HEK293 (cell line): Measurements from ENCODE around the gene BCL11A.

Source experiments
- CTCF ChIA-PET: fragments of 350-600 bp; formaldehyde crosslinking; extraction: SDS; loops from one replicate; lab custom pipeline; 2021; ENCODE audit warnings: antibody characterized with exemption; lab: Yijun Ruan, JAX
- POLR2A ChIA-PET: fragments of 300-600 bp; formaldehyde crosslinking; extraction: SDS; loops from one replicate; lab custom pipeline; 2020; ENCODE audit warnings: antibody characterized with exemption, inconsistent platforms; lab: Yijun Ruan, JAX
- H3K27ac ChIP-seq: fragments of 200-500 bp; sonication (Bioruptor generic); 2 replicates; pipeline ENCODE4 v1.5.1; 2014; ENCODE audit warnings: low read depth, low read length, control low read depth, inconsistent platforms; ENCODE audit errors: extremely low read depth
- H3K36me3 ChIP-seq, 2 experiments: fragments of 200-500 bp in 1 of 2; sonication (Bioruptor generic) in 1 of 2; 1 replicate in 1 of 2; 2 replicates in 1 of 2; pipeline ENCODE4 v1.5.1; 2014 to 2017; ENCODE audit warnings: inconsistent platforms in 2 of 2, low read length in 2 of 2; ENCODE audit not compliant: control insufficient read depth in 2 of 2, insufficient read depth in 1 of 2
- H3K4me1 ChIP-seq: fragments of 200-500 bp; sonication (Bioruptor generic); 2 replicates; pipeline ENCODE4 v1.5.1; 2014; ENCODE audit warnings: mild to moderate bottlenecking, low read length, inconsistent platforms; ENCODE audit not compliant: control insufficient read depth, insufficient read depth
- H3K4me3 ChIP-seq: 2 replicates; pipeline ENCODE4 v1.5.1; 2011; ENCODE audit warnings: low read depth, mild to moderate bottlenecking, control low read depth, low read length, moderate library complexity
- H3K9me3 ChIP-seq: fragments of 200-500 bp; sonication (Bioruptor generic); 2 replicates; pipeline ENCODE4 v1.5.1; 2014; ENCODE audit warnings: low read depth, low read length, inconsistent platforms; ENCODE audit not compliant: control insufficient read depth, insufficient read depth
- GLI2 ChIP-seq: fragments of 450-650 bp; formaldehyde crosslinking; IDR thresholded peaks from 2 replicates; pipeline ENCODE4; 2017; ENCODE audit warnings: missing biosample characterization, missing genetic modification characterization, low read depth, borderline replicate concordance
- GLIS1 ChIP-seq: fragments of 450-650 bp; formaldehyde crosslinking; IDR thresholded peaks from 2 replicates; pipeline ENCODE4 v1.5.1; 2016; ENCODE audit warnings: missing biosample characterization, missing genetic modification characterization
- IKZF3 ChIP-seq: fragments of 450-650 bp; IDR thresholded peaks from 2 replicates; pipeline ENCODE4 v1.5.0; 2018; ENCODE audit warnings: missing biosample characterization, mild to moderate bottlenecking, missing genetic modification characterization, moderate library complexity
- KLF7 ChIP-seq: fragments of 450-650 bp; formaldehyde crosslinking; IDR thresholded peaks from 2 replicates; pipeline ENCODE4 v1.5.1; 2016; ENCODE audit warnings: missing biosample characterization, missing genetic modification characterization, borderline replicate concordance
- ZNF175 ChIP-seq: fragments of 450-650 bp; formaldehyde crosslinking; IDR thresholded peaks from 2 replicates; pipeline ENCODE4 v1.5.1; 2016; ENCODE audit warnings: missing biosample characterization, missing genetic modification characterization
- ZNF23 ChIP-seq: fragments of 450-650 bp; formaldehyde crosslinking; IDR thresholded peaks from 2 replicates; pipeline ENCODE4 v1.5.1; 2016; ENCODE audit warnings: missing biosample characterization, missing genetic modification characterization, borderline replicate concordance
- ZNF274 ChIP-seq, 2 experiments: fragments of 200-500 bp in 1 of 2; fragments of 450-650 bp in 1 of 2; sonication (Bioruptor generic) in 1 of 2; formaldehyde crosslinking in 1 of 2; IDR thresholded peaks; 2 replicates each; pipeline versions ENCODE4 v1.5.1 to v1.6.1; 2014 to 2016; ENCODE audit warnings: borderline replicate concordance in 1 of 2, inconsistent platforms in 1 of 2, low read length in 1 of 2, missing biosample characterization in 1 of 2, missing genetic modification characterization in 1 of 2
- ZNF335 ChIP-seq: fragments of 450-650 bp; formaldehyde crosslinking; conservative IDR thresholded peaks from 2 replicates; pipeline ENCODE4 v1.5.1; 2016; ENCODE audit warnings: missing biosample characterization, missing genetic modification characterization
- ZNF423 ChIP-seq: fragments of 450-650 bp; formaldehyde crosslinking; IDR thresholded peaks from 2 replicates; pipeline ENCODE4 v1.5.1; 2016; ENCODE audit warnings: missing biosample characterization, missing genetic modification characterization
- ZNF670 ChIP-seq: fragments of 450-650 bp; formaldehyde crosslinking; IDR thresholded peaks from 2 replicates; pipeline ENCODE4 v1.5.1; 2016; ENCODE audit warnings: missing biosample characterization, missing genetic modification characterization, low read depth
- TF ChIP-seq, protein P1 (sequence below): fragments of 450-650 bp; formaldehyde crosslinking; conservative IDR thresholded peaks from 2 replicates; pipeline ENCODE4 v1.5.1; 2016; ENCODE audit warnings: low read depth, missing biosample characterization, missing genetic modification characterization
- TF ChIP-seq, protein P2 (sequence below): fragments of 450-650 bp; formaldehyde crosslinking; conservative IDR thresholded peaks from 2 replicates; pipeline ENCODE4 v1.5.1; 2016; ENCODE audit warnings: low read depth, missing biosample characterization, missing genetic modification characterization
- TF ChIP-seq, protein P3 (sequence below): fragments of 450-650 bp; formaldehyde crosslinking; IDR thresholded peaks from 2 replicates; pipeline ENCODE4 v1.5.1; 2016; ENCODE audit warnings: missing biosample characterization, missing genetic modification characterization, borderline replicate concordance
- TF ChIP-seq, protein P4 (sequence below): fragments of 450-650 bp; formaldehyde crosslinking; IDR thresholded peaks from 2 replicates; pipeline ENCODE4 v1.5.1; 2016; ENCODE audit warnings: missing biosample characterization, missing genetic modification characterization
- TF ChIP-seq, protein P5 (sequence below): fragments of 450-650 bp; formaldehyde crosslinking; IDR thresholded peaks from 2 replicates; pipeline ENCODE4 v1.5.1; 2016; ENCODE audit warnings: missing biosample characterization, missing genetic modification characterization, borderline replicate concordance
- TF ChIP-seq, protein P6 (sequence below): fragments of 450-650 bp; formaldehyde crosslinking; IDR thresholded peaks from 2 replicates; pipeline ENCODE4 v1.5.1; 2016; ENCODE audit warnings: missing biosample characterization, missing genetic modification characterization
- TF ChIP-seq, protein P7 (sequence below): fragments of 450-650 bp; formaldehyde crosslinking; IDR thresholded peaks from 2 replicates; pipeline ENCODE4 v1.5.1; 2017; ENCODE audit warnings: missing biosample characterization, mild to moderate bottlenecking, missing genetic modification characterization, moderate library complexity

Gene BCL11A

DNA sequence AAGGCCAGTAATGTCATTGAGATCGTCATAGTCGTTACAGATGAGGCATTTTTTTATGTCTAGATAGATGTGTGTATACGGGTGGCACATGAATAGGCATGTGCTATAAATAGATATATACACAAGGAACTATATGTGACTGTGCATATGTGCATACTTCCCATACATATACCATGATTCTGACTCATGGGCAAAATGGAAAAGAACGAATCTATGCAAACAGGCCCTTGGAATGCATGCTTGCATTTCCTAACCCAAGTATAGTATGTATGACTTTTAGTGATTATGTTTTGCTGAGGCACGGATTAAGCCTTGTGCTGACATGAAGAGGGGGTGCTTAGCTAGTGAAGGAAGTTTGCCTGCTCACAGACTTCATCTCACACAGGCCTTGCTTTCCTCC, 111.7 kb downstream of the BCL11A start:
- Histone ChIP-seq H3K27ac (no peak overlapping the region), H3K4me1 (peaks cover 7% of the 10 kb centered on the region; the same call in 1 of the 2 replicates)

More for the DNA sequence above, 111.7 kb downstream of the BCL11A start:
- Histone ChIP-seq H3K4me3 (no peak overlapping the region), H3K9me3 (no peaks in the 10 kb centered on the region)
- CTCF ChIA-PET = interaction anchor here (0.8 kb wide), 1 partner anchor 11 kb away, joined by 3 read pairs; no protein-coding TSS in a partner anchor
- POLR2A ChIA-PET = no interaction called here
- no peak for TF ChIP-seq KLF7 (tag by site-specific recombination)
- no peak for TF ChIP-seq GLIS1 (tag by site-specific recombination)
- TF ChIP-seq, protein P1, sequence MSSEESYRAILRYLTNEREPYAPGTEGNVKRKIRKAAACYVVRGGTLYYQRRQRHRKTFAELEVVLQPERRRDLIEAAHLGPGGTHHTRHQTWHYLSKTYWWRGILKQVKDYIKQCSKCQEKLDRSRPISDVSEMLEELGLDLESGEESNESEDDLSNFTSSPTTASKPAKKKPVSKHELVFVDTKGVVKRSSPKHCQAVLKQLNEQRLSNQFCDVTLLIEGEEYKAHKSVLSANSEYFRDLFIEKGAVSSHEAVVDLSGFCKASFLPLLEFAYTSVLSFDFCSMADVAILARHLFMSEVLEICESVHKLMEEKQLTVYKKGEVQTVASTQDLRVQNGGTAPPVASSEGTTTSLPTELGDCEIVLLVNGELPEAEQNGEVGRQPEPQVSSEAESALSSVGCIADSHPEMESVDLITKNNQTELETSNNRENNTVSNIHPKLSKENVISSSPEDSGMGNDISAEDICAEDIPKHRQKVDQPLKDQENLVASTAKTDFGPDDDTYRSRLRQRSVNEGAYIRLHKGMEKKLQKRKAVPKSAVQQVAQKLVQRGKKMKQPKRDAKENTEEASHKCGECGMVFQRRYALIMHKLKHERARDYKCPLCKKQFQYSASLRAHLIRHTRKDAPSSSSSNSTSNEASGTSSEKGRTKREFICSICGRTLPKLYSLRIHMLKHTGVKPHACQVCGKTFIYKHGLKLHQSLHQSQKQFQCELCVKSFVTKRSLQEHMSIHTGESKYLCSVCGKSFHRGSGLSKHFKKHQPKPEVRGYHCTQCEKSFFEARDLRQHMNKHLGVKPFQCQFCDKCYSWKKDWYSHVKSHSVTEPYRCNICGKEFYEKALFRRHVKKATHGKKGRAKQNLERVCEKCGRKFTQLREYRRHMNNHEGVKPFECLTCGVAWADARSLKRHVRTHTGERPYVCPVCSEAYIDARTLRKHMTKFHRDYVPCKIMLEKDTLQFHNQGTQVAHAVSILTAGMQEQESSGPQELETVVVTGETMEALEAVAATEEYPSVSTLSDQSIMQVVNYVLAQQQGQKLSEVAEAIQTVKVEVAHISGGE (tag by site-specific recombination) = no peak
- TF ChIP-seq, protein P2, sequence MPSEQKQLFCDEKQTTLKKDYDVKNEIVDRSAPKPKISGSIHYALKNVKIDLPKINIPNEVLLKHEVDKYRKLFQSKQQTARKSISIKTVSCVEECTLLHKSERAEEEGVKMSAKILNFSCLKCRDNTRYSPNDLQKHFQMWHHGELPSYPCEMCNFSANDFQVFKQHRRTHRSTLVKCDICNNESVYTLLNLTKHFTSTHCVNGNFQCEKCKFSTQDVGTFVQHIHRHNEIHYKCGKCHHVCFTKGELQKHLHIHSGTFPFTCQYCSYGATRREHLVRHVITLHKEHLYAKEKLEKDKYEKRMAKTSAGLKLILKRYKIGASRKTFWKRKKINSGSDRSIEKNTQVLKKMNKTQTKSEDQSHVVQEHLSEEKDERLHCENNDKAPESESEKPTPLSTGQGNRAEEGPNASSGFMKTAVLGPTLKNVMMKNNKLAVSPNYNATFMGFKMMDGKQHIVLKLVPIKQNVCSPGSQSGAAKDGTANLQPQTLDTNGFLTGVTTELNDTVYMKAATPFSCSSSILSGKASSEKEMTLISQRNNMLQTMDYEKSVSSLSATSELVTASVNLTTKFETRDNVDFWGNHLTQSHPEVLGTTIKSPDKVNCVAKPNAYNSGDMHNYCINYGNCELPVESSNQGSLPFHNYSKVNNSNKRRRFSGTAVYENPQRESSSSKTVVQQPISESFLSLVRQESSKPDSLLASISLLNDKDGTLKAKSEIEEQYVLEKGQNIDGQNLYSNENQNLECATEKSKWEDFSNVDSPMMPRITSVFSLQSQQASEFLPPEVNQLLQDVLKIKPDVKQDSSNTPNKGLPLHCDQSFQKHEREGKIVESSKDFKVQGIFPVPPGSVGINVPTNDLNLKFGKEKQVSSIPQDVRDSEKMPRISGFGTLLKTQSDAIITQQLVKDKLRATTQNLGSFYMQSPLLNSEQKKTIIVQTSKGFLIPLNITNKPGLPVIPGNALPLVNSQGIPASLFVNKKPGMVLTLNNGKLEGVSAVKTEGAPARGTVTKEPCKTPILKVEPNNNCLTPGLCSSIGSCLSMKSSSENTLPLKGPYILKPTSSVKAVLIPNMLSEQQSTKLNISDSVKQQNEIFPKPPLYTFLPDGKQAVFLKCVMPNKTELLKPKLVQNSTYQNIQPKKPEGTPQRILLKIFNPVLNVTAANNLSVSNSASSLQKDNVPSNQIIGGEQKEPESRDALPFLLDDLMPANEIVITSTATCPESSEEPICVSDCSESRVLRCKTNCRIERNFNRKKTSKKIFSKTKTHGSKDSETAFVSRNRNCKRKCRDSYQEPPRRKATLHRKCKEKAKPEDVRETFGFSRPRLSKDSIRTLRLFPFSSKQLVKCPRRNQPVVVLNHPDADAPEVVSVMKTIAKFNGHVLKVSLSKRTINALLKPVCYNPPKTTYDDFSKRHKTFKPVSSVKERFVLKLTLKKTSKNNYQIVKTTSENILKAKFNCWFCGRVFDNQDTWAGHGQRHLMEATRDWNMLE = no peak
- TF ChIP-seq ZNF23 (tag by site-specific recombination) = no peak
- no peak for TF ChIP-seq ZNF670 (tag by site-specific recombination)
- TF ChIP-seq, protein P3, sequence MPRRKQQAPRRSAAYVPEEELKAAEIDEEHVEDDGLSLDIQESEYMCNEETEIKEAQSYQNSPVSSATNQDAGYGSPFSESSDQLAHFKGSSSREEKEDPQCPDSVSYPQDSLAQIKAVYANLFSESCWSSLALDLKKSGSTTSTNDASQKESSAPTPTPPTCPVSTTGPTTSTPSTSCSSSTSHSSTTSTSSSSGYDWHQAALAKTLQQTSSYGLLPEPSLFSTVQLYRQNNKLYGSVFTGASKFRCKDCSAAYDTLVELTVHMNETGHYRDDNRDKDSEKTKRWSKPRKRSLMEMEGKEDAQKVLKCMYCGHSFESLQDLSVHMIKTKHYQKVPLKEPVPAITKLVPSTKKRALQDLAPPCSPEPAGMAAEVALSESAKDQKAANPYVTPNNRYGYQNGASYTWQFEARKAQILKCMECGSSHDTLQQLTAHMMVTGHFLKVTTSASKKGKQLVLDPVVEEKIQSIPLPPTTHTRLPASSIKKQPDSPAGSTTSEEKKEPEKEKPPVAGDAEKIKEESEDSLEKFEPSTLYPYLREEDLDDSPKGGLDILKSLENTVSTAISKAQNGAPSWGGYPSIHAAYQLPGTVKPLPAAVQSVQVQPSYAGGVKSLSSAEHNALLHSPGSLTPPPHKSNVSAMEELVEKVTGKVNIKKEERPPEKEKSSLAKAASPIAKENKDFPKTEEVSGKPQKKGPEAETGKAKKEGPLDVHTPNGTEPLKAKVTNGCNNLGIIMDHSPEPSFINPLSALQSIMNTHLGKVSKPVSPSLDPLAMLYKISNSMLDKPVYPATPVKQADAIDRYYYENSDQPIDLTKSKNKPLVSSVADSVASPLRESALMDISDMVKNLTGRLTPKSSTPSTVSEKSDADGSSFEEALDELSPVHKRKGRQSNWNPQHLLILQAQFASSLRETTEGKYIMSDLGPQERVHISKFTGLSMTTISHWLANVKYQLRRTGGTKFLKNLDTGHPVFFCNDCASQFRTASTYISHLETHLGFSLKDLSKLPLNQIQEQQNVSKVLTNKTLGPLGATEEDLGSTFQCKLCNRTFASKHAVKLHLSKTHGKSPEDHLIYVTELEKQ (tag by site-specific recombination) = no peak
- no peak for TF ChIP-seq ZNF274 (IDR thresholded peaks at IDR 0.05; ENCODE audit: low read length)
- no peak for TF ChIP-seq ZNF274 (tag by site-specific recombination; IDR thresholded peaks at IDR 0.05; ENCODE audit: borderline replicate concordance)
- TF ChIP-seq, protein P4, sequence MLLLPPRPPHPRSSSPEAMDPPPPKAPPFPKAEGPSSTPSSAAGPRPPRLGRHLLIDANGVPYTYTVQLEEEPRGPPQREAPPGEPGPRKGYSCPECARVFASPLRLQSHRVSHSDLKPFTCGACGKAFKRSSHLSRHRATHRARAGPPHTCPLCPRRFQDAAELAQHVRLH (tag by site-specific recombination) = no peak
- TF ChIP-seq IKZF3 (tag by site-specific recombination) = no peak
- TF ChIP-seq, protein P5, sequence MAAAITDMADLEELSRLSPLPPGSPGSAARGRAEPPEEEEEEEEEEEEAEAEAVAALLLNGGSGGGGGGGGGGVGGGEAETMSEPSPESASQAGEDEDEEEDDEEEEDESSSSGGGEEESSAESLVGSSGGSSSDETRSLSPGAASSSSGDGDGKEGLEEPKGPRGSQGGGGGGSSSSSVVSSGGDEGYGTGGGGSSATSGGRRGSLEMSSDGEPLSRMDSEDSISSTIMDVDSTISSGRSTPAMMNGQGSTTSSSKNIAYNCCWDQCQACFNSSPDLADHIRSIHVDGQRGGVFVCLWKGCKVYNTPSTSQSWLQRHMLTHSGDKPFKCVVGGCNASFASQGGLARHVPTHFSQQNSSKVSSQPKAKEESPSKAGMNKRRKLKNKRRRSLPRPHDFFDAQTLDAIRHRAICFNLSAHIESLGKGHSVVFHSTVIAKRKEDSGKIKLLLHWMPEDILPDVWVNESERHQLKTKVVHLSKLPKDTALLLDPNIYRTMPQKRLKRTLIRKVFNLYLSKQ (tag by site-specific recombination) = no peak
- TF ChIP-seq ZNF175 = no peak
- TF ChIP-seq, protein P6, sequence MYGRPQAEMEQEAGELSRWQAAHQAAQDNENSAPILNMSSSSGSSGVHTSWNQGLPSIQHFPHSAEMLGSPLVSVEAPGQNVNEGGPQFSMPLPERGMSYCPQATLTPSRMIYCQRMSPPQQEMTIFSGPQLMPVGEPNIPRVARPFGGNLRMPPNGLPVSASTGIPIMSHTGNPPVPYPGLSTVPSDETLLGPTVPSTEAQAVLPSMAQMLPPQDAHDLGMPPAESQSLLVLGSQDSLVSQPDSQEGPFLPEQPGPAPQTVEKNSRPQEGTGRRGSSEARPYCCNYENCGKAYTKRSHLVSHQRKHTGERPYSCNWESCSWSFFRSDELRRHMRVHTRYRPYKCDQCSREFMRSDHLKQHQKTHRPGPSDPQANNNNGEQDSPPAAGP (tag by site-specific recombination) = no peak
- TF ChIP-seq, protein P7, sequence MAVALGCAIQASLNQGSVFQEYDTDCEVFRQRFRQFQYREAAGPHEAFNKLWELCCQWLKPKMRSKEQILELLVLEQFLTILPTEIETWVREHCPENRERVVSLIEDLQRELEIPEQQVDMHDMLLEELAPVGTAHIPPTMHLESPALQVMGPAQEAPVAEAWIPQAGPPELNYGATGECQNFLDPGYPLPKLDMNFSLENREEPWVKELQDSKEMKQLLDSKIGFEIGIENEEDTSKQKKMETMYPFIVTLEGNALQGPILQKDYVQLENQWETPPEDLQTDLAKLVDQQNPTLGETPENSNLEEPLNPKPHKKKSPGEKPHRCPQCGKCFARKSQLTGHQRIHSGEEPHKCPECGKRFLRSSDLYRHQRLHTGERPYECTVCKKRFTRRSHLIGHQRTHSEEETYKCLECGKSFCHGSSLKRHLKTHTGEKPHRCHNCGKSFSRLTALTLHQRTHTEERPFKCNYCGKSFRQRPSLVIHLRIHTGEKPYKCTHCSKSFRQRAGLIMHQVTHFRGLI = no peak
- TF ChIP-seq ZNF423 (tag by site-specific recombination) = no peak
- TF ChIP-seq ZNF335 (tag by site-specific recombination) = no peak
- no peak for TF ChIP-seq GLI2 (tag by site-specific recombination)
- TF ChIP-seq, all 188 proteins: peak for 0
- no peaks in the 10 kb centered on the region for H3K36me3 ChIP-seq
